Activated B cell treated with CpG ODN at 0.5 μM for 24 hours (primary cell): ENCODE results near the gene ATP12A. TPM values are rescaled to one million over a fixed set of nuclear protein-coding genes. Genes with fewer than 3 reads are reported as not detected.
A peak's percentile ranks its signal among the peaks of the same experiment; 100 is the strongest.

Experiments used
- ATAC-seq: fragments of 200-7000 bp; cut with Tn5 transposase; one replicate; pipeline ENCODE4 v1.10.0; 2021; ENCODE audit warnings: low read depth, mild to moderate bottlenecking, moderate library complexity
- CTCF ChIA-PET: fragments of 350-600 bp; sonication (Branson Sonifier 250); formaldehyde crosslinking; loops from one replicate; lab custom pipeline; 2021; ENCODE audit warnings: antibody characterized with exemption; lab: Charles Lee
- POLR2A ChIA-PET: fragments of 350-600 bp; sonication (Branson Sonifier 250); formaldehyde crosslinking; loops from one replicate; lab custom pipeline; 2021; ENCODE audit warnings: antibody characterized with exemption; lab: Charles Lee
- DNase-seq: peaks from one replicate; pipeline ENCODE4 v3.0.0; 2022
- H3K27ac Mint-ChIP-seq: one replicate; pipeline ENCODE4 v1.8.0; 2020; ENCODE audit warnings: mixed read lengths
- H3K27me3 Mint-ChIP-seq: one replicate; pipeline ENCODE4 v1.8.0; 2021; ENCODE audit warnings: mixed read lengths
- H3K36me3 Mint-ChIP-seq: one replicate; pipeline ENCODE4 v1.8.0; 2021; ENCODE audit warnings: low read depth, mixed read lengths
- H3K4me1 Mint-ChIP-seq: one replicate; pipeline ENCODE4 v1.8.0; 2021; ENCODE audit warnings: mixed read lengths
- H3K4me3 Mint-ChIP-seq: one replicate; pipeline ENCODE4 v1.8.0; 2020; ENCODE audit warnings: mild to moderate bottlenecking, mixed read lengths
- H3K9me3 Mint-ChIP-seq: one replicate; pipeline ENCODE4 v1.8.0; 2020; ENCODE audit warnings: mixed read lengths
- CTCF ChIP-seq: fragments of 200-600 bp; IDR thresholded peaks from one replicate; pipeline ENCODE4 v1.8.0; 2022; ENCODE audit warnings: antibody characterized with exemption, mild to moderate bottlenecking
- intact Hi-C: fragments of 100-400 bp; cut with micrococcal nuclease; formaldehyde crosslinking; loops from one replicate; pipeline ENCODE4 v1.15.1; 2024
- total RNA-seq: library from RNA; stranded (reverse); gene quantifications from 2 replicates; pipeline ENCODE4 v1.2.3, GENCODE V29; 2022

The ATP12A gene
- total RNA-seq, 1 donor from 2014 or later = not detected

- no peak overlapping the region for H3K4me3 Mint-ChIP-seq
- no peaks in the 10 kb centered on the region for H3K9me3 Mint-ChIP-seq
- ATAC-seq (no peak), DNase-seq (no peak)
- H3K27ac Mint-ChIP-seq = no peak overlapping the region
- ChIA-PET POLR2A (no interaction called here), CTCF (interaction anchor here (1.4 kb wide), 1 partner anchor 13 kb away, joined by 3 read pairs; no protein-coding TSS in a partner anchor)
- no peak for TF ChIP-seq CTCF
- intact Hi-C loops = no loop called here
- no peaks in the 10 kb centered on the region for H3K36me3 Mint-ChIP-seq
- peaks cover 42% of the 10 kb centered on the region for H3K27me3 Mint-ChIP-seq
- H3K4me1 Mint-ChIP-seq = peaks cover 8% of the 10 kb centered on the region
Measured at GRCh38 chr13:24670174-24670573, 10.0 kb upstream of the ATP12A start.

- no peaks in the 10 kb centered on the region for H3K36me3 Mint-ChIP-seq
- no peak for DNase-seq
- ChIA-PET POLR2A (no interaction called here), CTCF (interaction anchor here (1.4 kb wide), 1 partner anchor 12 kb away, joined by 3 read pairs; no protein-coding TSS in a partner anchor)
- H3K9me3 Mint-ChIP-seq = no peaks in the 10 kb centered on the region
- H3K27me3 Mint-ChIP-seq = peaks cover 44% of the 10 kb centered on the region
- H3K27ac Mint-ChIP-seq = no peak overlapping the region
- ATAC-seq = no peak
- intact Hi-C loops = loop anchor here (1.0 kb wide), 1 partner anchor 90 kb away; no protein-coding TSS in a partner anchor
- peaks cover 8% of the 10 kb centered on the region for H3K4me1 Mint-ChIP-seq
- H3K4me3 Mint-ChIP-seq = no peak overlapping the region
- TF ChIP-seq CTCF = no peak
Measured at GRCh38 chr13:24670961-24671381, 9.2 kb upstream of the ATP12A start.

GRCh38 chr13:24671386-24672113, 8.7 kb upstream of the ATP12A start:
- ATAC-seq (no peak), DNase-seq (no peak)
- H3K4me1 Mint-ChIP-seq = peaks cover 8% of the 10 kb centered on the region
- peaks cover 46% of the 10 kb centered on the region for H3K27me3 Mint-ChIP-seq
- H3K27ac Mint-ChIP-seq = no peak overlapping the region
- no peaks in the 10 kb centered on the region for H3K9me3 Mint-ChIP-seq
- ChIA-PET POLR2A (no interaction called here), CTCF (interaction anchor here (0.7 to 1.7 kb wide), 2 partner anchors 64 to 92 kb away, joined by 4 to 8 read pairs; no protein-coding TSS in a partner anchor)
- peak; percentile 37 for TF ChIP-seq CTCF
- H3K36me3 Mint-ChIP-seq = no peaks in the 10 kb centered on the region
- no peak overlapping the region for H3K4me3 Mint-ChIP-seq
- intact Hi-C loops = loop anchor here (1.0 kb wide), 1 partner anchor 90 kb away; no protein-coding TSS in a partner anchor

- POLR2A ChIA-PET = no interaction called here
- DNase-seq (no peak), ATAC-seq (no peak)
- H3K4me1 Mint-ChIP-seq = peaks cover 8% of the 10 kb centered on the region
- CTCF ChIA-PET = interaction anchor here (0.7 to 1.7 kb wide), 5 partner anchors 11 to 93 kb away, joined by 3 to 8 read pairs (median 4); no protein-coding TSS in a partner anchor
- intact Hi-C loops = no loop called here
- TF ChIP-seq CTCF = no peak
- no peaks in the 10 kb centered on the region for H3K9me3 Mint-ChIP-seq
- no peaks in the 10 kb centered on the region for H3K36me3 Mint-ChIP-seq
- peaks cover 49% of the 10 kb centered on the region for H3K27me3 Mint-ChIP-seq
- H3K27ac Mint-ChIP-seq = no peak overlapping the region
- H3K4me3 Mint-ChIP-seq = no peak overlapping the region
Measured at GRCh38 chr13:24672141-24673132, 7.8 kb upstream of the ATP12A start.
